ENCODE measurements around the gene EMC7. TPM values are rescaled to one million over a fixed set of nuclear protein-coding genes. Genes with fewer than 3 reads are reported as not detected.
"Not testable (repeated sequence)": the region's sequence is repeated elsewhere in the genome, so short reads cannot be mapped to it uniquely, and the experiment has no call there.

EMC7 gene
- polyA plus RNA-seq, 3 donors, result 41.7 to 135 (median 125) TPM

DNA sequence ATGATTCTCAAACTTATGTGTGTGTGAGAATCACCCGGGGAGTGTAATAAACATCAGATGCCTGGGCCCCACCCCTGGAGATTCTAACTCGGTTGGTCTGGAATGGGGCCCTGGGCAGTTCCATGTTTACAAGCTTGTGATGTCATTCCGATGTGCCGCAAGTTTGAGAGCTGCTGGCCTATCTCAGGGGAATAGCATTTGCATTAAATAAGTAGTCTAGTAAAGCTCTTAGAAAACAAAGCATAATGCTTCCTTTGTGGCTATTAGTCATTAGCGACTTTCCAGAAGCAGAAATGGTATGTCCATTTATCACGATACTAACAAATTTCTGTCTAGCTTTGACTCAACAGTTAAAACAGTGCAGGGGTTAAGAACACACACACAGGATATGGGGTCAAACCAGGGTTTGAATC lies 21.1 kb upstream of the EMC7 start:
- H3K9ac ChIP-seq (ENCODE audit: insufficient read depth, low read length, poor library complexity, severe bottlenecking), result no peak overlapping the region
- H3K4me1 Mint-ChIP-seq, result no peaks in the 10 kb centered on the region
- peaks cover 4 to 9% (median 8%) of the 10 kb centered on the region in 3 donors for H3K27me3 Mint-ChIP-seq (ENCODE audit: low read depth in 3 of 3)
- H3K4me1 ChIP-seq (ENCODE audit: control insufficient read depth in 1 of 2, insufficient read depth in 2 of 2, low read length in 2 of 2), result no peaks in the 10 kb centered on the region
- H3K36me3 ChIP-seq (replicated peaks in 1 of 2; ENCODE audit: control insufficient read depth in 1 of 2, insufficient read depth in 2 of 2, low read length in 2 of 2), result no peaks in the 10 kb centered on the region
- no peaks in the 10 kb centered on the region for H4K20me1 ChIP-seq (ENCODE audit: insufficient read depth, low read length)
- peaks cover 0 to 4% of the 10 kb centered on the region in 2 donors for H3K27me3 ChIP-seq (ENCODE audit: control insufficient read depth in 2 of 2, insufficient read depth in 2 of 2, low read length in 2 of 2)
- H3K4me2 ChIP-seq (replicated peaks; ENCODE audit: extremely low read depth, low read length, poor library complexity, severe bottlenecking), result no peak overlapping the region
- no peaks in the 10 kb centered on the region for H3K9me3 ChIP-seq (replicated peaks in 1 of 2; ENCODE audit: control insufficient read depth in 1 of 2, insufficient read depth in 1 of 2, low read length in 2 of 2)
- H3K27ac ChIP-seq (ENCODE audit: low read depth in 1 of 2, low read length in 2 of 2), result no peak overlapping the region
- no peak overlapping the region for H3K4me3 Mint-ChIP-seq
- no peak overlapping the region for H3K27ac Mint-ChIP-seq
- peaks cover 2 to 7% (median 4%) of the 10 kb centered on the region in 7 donors for H3K9me3 Mint-ChIP-seq
- no peak for TF ChIP-seq CTCF (IDR thresholded peaks at IDR 0.05)
- DNase-seq, result no peak
- intact Hi-C loops (cut with micrococcal nuclease), result no loop called here
- H3K4me3 ChIP-seq (replicated peaks in 1 of 3; ENCODE audit: low read depth in 2 of 3, low read length in 3 of 3), result no peak overlapping the region
- no peaks in the 10 kb centered on the region for H3K79me2 ChIP-seq (ENCODE audit: insufficient read depth, low read length)
- H2AFZ ChIP-seq (ENCODE audit: insufficient read depth, low read depth, low read length, poor library complexity, severe bottlenecking), result no peak overlapping the region
- WGBS (ENCODE audit: insufficient coverage), result 88% methylated on average over 3 of the region's 6 CpGs
- no peaks in the 10 kb centered on the region for H3K36me3 Mint-ChIP-seq

DNA sequence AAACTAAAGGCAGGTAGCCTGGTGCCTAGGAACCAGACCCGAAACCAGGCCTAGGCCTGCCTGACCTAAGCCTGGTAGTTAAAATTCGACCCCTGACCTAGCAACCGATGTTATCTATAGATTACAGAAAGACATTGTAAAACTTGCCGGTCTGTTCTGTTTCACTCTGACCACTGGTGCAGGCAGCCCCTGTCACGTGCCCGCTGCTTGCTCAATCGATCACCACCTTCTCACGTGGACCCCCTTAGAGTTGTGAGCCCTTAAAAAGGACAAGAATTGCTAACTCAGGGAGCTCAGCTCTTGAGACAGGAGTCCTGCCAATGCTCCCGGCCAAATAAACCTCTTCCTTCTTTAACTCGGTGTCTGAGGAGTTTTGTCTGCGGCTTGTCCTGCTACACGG lies 20.1 kb upstream of the EMC7 start:
- 75% methylated on average over 8 of the region's 12 CpGs for WGBS (ENCODE audit: insufficient coverage)
- H3K4me3 Mint-ChIP-seq, result peak overlapping the region in 1 of 2 donors; percentile 17
- H3K9ac ChIP-seq (ENCODE audit: insufficient read depth, low read length, poor library complexity, severe bottlenecking); DNase-seq; H3K36me3 Mint-ChIP-seq; H3K27me3 ChIP-seq (ENCODE audit: control insufficient read depth in 2 of 2, insufficient read depth in 2 of 2, low read length in 2 of 2); H3K4me1 Mint-ChIP-seq; H3K4me2 ChIP-seq (replicated peaks; ENCODE audit: extremely low read depth, low read length, poor library complexity, severe bottlenecking); H3K4me1 ChIP-seq (ENCODE audit: control insufficient read depth in 1 of 2, insufficient read depth in 2 of 2, low read length in 2 of 2); H3K27ac Mint-ChIP-seq; H2AFZ ChIP-seq (ENCODE audit: insufficient read depth, low read depth, low read length, poor library complexity, severe bottlenecking); H4K20me1 ChIP-seq (ENCODE audit: insufficient read depth, low read length); H3K4me3 ChIP-seq (replicated peaks in 1 of 3; ENCODE audit: low read depth in 2 of 3, low read length in 3 of 3); H3K27ac ChIP-seq (ENCODE audit: low read depth in 1 of 2, low read length in 2 of 2); H3K79me2 ChIP-seq (ENCODE audit: insufficient read depth, low read length); H3K9me3 Mint-ChIP-seq; H3K27me3 Mint-ChIP-seq (ENCODE audit: low read depth in 3 of 3); H3K36me3 ChIP-seq (replicated peaks in 1 of 2; ENCODE audit: control insufficient read depth in 1 of 2, insufficient read depth in 2 of 2, low read length in 2 of 2); H3K9me3 ChIP-seq (replicated peaks in 1 of 2; ENCODE audit: control insufficient read depth in 1 of 2, insufficient read depth in 1 of 2, low read length in 2 of 2); intact Hi-C loops (cut with micrococcal nuclease): not testable (repeated sequence)

GRCh38 chr15:34120420-34120819 lies 18.8 kb upstream of the EMC7 start:
- no CpG with 5 or more reads among the region's 2 CpGs for WGBS (ENCODE audit: insufficient coverage)

More at GRCh38 chr15:34120420-34120819, 18.8 kb upstream of the EMC7 start:
- H3K27me3 ChIP-seq (ENCODE audit: control insufficient read depth in 2 of 2, insufficient read depth in 2 of 2, low read length in 2 of 2); H3K4me2 ChIP-seq (replicated peaks; ENCODE audit: extremely low read depth, low read length, poor library complexity, severe bottlenecking); H3K9ac ChIP-seq (ENCODE audit: insufficient read depth, low read length, poor library complexity, severe bottlenecking); H2AFZ ChIP-seq (ENCODE audit: insufficient read depth, low read depth, low read length, poor library complexity, severe bottlenecking); H3K4me3 ChIP-seq (replicated peaks in 1 of 3; ENCODE audit: low read depth in 2 of 3, low read length in 3 of 3); H3K9me3 Mint-ChIP-seq; H3K36me3 ChIP-seq (replicated peaks in 1 of 2; ENCODE audit: control insufficient read depth in 1 of 2, insufficient read depth in 2 of 2, low read length in 2 of 2); H3K27ac Mint-ChIP-seq; DNase-seq; H3K4me1 Mint-ChIP-seq; H3K9me3 ChIP-seq (replicated peaks in 1 of 2; ENCODE audit: control insufficient read depth in 1 of 2, insufficient read depth in 1 of 2, low read length in 2 of 2); H3K36me3 Mint-ChIP-seq; H3K79me2 ChIP-seq (ENCODE audit: insufficient read depth, low read length); H4K20me1 ChIP-seq (ENCODE audit: insufficient read depth, low read length); H3K27ac ChIP-seq (ENCODE audit: low read depth in 1 of 2, low read length in 2 of 2); H3K4me1 ChIP-seq (ENCODE audit: control insufficient read depth in 1 of 2, insufficient read depth in 2 of 2, low read length in 2 of 2); H3K27me3 Mint-ChIP-seq (ENCODE audit: low read depth in 3 of 3); intact Hi-C loops (cut with micrococcal nuclease): not testable (repeated sequence)
- H3K4me3 Mint-ChIP-seq, result peak overlapping the region in 1 of 2 donors; percentile 3

Measured in CD14-positive monocyte (primary cell).